SH-SY5Y (cell line): ENCODE results near the gene PPP2R5B.

Experiments used
- GATA2 ChIP-seq: IDR thresholded peaks from 2 replicates; pipeline ENCODE4 v1.6.1; 2011; ENCODE audit warnings: mild to moderate bottlenecking, low read depth, low read length
- GATA3 ChIP-seq: IDR thresholded peaks from 2 replicates; pipeline ENCODE4 v1.6.1; 2011; ENCODE audit warnings: low read depth, mild to moderate bottlenecking, low read length, moderate library complexity

The PPP2R5B gene

DNA sequence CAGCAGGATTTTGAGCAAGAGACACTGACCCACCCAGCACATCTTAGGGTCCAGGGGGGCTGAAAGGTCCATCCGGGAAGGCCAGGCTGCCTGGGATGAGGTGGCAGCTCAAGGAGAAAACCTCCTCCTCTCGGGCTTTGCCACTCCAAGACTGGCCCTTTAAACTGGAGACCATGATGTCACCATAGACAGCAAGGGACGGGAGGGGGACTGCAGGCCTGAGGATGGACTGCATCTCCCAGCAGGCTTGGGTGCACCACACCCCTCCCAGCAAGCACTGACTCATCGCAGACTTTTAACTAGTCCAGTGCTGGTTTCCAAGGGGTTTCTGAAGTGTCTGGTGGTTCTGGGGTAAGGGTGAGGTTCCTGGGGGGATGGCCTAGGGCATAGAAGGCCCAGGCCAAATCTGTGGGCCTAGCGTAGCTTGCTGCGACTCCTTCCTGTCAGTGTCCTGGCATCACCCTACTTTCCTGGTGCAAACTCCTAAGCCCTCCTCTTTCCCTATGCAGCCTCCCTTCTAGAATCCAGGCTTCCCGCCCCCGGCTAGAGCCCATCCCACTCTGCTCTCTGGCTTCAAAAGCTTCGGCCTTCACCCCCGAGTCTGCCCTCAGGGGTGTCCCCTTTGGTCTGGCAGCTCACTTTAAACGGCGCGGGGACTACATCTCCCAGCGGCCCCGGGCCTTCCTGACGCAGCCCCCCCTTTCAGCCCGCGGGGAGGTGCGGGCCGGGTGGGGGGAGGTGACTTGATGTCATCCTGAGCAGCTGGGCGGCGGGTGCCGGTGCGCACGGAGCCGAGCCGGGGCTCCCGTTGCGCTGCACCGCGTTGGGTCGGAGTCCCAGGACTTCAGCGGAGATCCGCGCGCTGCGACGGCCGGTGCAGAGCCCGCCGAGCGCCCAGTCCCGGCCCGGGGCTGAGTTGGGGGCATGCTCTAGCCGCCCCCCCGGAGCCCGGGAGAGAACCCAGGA, at the start of gene PPP2R5B:
TSS of gene PPP2R5B (plus strand) at position 746 of the 966 bp plus-strand sequence. CDS start 1,046 bp downstream, outside the sequence.
- no peak for TF ChIP-seq GATA2
- no peak for TF ChIP-seq GATA3

DNA sequence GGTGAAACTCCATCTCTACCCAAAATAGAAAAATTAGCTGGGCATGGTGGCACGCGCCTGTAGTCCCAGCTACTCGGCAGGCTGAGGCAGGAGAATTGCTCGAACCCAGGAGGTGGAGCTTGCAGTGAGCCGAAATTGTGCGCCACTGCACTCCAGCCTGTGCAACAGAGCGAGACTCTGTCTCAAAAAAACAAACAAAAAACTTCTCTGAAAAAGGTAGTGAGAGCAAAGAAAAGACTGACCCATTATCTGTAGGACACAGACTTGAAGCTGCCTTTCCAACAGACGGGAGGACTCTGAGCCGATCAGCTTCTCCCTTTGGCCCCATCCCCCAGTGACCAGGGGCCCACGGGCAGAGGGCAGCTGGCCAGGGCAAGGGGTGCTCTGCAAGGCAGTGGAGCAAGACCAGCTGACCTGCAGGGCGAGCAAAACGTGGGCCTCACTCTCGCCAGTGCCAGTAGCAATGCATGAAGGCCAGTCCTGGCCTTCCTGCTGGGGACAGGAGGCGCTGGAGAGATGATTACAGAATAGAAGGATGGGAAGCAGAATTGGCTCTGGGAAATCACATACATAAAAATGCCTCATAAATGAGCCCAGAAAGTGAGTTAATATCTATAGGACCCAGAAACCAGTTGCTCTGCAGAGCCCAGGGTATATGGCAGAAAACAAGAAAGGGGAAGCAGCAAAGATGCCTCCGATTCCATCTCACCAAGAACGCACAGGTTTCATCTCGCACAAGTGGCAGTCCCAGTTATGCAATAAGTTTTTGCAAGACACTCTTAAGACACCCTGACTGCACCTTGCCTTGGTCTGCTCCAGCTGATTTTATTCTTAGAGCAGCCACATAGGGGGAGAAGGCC, 48.9 kb upstream of the PPP2R5B start:
- TF ChIP-seq GATA3 (no peak), GATA2 (no peak)

DNA sequence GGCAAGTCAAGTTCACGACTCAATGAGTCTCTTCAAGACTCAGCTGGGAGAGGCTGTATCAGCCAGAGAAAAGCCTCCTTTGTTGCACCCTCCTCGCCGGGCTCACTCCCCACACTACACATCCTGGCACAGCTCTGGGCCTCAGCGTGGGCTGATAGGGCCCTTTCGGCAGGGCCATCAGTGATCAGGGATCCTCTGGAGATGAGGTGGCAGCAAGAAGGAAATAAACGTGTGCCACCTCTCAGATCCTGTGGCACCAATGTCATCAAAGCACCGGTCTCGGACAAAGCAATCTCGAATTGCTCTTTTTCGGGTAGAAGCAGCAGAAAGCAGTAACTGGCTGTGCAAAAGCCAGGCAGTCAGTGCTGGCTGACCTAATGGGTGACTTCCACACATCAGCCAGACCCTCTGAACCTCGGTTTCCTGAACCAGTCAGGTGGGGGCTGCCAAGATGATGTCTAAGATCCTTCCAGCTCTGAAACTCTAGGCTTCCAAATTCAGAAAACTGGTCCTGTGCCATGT, 48.2 kb upstream of the PPP2R5B start:
- no peak for TF ChIP-seq GATA3

DNA sequence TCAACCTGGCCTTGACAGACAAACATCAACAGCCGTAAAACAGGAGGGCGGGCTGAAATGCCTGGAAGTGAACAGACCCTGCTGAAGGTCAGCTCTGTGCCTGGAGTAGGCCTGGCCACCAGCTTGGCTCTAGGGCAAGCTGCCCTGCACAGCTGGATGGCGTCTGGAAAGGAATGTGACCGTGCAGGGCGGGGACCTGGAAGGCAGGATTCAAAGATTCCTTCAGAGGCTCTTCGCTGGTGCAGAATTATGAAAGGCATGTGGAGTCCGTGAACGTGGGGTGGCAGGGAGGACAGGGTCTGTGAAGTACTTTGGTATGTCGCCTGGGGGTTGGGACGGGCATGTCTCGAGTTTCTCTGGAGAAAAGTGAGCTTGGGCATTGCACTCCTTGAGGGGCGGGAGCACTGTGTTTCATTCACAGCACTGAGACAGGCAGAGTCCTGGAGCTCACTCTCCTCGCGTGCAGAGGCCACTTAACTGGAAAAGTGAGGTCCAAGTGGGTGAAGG, 47.6 kb upstream of the PPP2R5B start:
- TF ChIP-seq GATA2 (no peak), GATA3 (no peak)

DNA sequence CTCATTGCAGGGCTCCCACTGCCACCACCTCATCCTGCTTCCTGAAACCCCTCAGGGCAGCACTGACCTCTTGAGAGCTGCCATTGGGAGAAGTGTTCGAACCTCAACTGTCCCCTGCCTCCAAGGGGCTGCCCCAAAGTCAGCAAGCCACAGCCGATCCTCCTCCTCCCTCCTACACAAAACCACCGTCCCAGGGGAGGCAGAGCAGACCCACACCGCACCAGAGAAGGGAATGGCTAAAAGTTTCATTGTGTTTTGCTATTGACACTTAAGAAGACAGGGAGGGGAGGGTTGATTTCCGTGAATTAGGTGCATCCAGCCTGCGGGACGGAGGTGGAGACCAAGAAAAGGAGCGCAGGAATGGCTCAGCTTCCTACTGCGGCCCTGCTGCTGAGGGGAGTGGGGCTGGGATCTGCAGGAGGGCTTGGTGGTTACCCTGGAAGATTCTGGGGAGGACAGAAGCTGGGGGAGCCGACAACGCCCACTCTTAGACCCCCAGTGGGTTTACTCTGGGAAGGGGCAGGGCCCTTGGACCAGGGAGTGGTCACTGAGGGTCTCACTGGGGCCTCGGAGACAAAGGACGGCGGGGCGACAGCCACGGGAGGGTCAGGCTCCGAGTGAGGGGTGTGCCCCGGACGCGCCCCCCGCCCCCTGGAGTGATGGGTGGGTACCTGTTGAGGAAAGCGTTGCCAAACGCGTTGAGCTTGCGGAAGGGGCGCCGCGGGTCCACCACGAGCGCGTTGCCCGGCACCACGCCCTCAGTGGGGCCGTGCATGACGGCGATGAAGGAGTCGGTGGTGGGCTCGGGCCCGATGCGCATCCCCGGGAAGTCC, 46.9 kb upstream of the PPP2R5B start:
- TF ChIP-seq GATA2 (no peak), GATA3 (no peak)

DNA sequence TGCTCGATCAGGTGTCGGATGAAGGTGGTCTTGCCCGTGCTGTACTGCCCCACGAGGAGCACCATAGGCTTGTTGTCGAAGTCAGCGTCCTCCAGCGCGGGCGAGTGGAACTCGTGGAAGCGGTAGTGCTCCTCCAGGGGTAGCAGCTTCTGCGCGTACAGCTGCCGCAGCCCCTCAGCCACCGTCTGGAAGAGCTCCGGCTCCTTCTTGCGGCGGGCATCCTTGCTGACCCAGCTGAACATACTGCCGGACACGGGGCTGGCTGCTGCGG, 46.3 kb upstream of the PPP2R5B start:
- TF ChIP-seq GATA2 = no peak
- TF ChIP-seq GATA3 = no peak

DNA sequence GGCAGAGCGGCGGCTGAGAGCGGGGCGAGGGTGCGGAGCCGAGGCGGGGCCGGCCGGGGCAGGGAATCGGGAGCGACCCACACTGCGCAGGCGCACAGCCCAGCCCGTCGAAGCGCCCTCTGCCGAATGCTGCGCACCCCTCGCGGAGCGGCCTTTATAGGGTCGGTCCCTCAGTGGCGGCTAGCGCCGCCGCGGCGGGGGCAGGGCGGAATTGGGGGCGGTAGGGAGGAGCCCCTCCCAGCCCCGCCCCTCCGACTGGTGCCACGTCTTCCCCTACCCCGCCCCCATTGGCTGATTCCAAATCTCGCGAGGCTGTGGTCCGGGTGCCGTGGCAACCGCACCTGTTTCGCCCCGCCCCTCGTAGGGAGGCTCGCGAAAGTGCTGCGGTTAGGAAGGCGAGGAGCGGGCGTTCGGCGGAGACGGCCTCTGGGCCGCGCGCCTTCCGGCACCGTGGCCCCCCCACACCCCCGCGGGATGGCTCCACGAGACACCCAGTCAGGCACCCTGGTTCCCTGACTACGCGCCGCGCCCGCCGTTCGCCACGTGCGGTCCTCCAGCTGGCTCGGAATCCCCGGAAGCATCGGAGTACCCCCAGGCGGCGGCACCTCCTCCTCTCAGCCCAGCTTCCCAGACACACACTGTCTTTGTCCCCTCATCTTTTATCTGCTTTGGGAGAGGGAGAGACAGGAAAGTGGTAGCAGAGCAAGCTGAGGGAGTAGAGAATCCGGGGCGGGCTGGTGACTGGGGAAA, 45.8 kb upstream of the PPP2R5B start, which contains the start of gene EHD1:
TSS of gene EHD1 (minus strand) at position 128 of the 750 bp plus-strand sequence. CDS start 157 bp downstream, outside the sequence.
- TF ChIP-seq GATA2 = no peak
- TF ChIP-seq GATA3 = no peak

DNA sequence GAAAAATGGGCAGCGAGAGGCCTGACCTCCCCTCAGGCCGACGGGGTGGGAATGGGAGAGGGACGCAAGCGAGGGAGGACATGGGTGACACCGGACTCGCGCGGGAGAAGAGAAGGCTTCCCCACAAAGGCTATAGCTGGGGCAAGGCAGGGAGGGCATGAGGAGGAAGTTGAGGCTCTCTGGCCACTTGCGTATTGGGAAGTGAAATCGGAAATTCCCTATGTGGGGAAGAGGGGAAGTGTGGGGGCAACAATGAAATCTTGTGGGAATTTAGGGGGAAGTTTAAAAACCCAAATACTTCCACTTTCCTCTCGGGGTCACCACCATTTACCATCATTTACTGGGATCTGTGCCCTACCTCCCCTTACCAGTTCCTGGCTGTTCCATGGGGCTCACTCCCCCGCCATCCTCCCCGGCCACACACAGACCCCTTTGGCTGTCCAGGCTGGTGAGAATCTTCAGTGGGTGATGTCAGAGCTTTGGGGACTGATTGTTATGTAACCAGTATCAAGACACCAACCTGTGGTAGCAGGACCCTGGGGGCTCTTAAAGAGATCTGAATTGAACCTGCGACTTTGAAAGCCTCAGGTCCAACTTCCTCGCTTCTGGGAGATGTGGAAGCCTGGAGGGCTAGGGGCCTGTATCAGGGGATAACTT, 45.1 kb upstream of the PPP2R5B start:
- TF ChIP-seq GATA3 = no peak
- TF ChIP-seq GATA2 = no peak

DNA sequence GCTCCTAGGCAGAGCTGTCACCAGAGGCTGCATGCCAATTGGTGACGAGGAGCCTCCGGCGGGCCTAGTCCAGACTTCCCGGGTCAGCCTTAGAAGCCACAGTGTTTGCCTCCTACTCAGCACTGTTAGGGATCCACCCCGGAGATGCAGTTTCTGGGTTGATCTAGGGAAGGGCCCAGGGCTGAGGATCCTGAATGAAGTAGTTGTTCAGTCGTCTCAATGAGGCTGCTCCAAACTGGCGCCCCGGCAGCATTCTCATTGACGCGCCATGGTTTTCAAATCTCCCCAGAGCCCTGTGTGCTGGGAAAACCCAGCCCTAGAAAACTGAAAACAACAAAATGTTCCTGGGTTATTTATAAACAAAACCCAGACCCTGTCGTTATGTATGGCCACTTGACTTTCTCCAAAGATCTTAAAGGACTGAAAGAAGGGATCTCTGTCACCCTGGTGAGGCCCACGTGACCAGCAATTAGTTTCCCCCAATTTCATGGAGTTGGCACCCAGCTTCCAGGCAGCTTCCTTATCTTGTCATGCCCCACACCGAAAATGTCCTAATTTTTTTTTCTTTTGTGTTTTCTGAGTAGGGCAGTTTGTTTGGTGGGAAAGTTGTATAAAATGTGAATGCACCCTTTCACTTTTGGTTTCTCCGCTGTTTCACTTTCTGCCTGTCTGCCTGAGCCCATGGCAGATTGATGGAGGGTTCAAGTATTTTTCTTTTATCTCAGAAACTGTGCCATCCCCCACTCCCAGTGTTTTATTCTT, 44.1 kb upstream of the PPP2R5B start:
- TF ChIP-seq GATA3 = no peak
- no peak for TF ChIP-seq GATA2

DNA sequence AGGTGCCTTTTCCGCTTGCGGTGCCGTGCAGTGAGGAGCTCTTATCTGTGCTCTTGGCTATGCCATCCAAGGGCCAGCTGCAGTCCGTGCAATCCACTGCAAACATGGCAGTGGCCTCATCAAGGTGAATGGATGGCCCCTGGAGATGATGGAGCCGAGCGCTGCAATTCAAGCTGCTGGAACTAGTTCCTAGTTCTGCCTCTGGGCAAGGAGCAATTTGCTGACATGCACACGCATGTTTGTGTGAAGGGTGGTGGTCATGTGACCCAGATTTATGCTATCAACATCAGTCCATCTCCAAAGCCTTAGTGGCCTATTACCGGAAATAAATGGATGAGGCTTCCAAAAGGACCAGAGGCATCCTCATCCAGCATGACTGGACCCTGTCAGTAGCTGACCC, 43.0 kb upstream of the PPP2R5B start:
- peak; percentile 50; the same call in 1 of the 2 replicates for TF ChIP-seq GATA2
- no peak for TF ChIP-seq GATA3

DNA sequence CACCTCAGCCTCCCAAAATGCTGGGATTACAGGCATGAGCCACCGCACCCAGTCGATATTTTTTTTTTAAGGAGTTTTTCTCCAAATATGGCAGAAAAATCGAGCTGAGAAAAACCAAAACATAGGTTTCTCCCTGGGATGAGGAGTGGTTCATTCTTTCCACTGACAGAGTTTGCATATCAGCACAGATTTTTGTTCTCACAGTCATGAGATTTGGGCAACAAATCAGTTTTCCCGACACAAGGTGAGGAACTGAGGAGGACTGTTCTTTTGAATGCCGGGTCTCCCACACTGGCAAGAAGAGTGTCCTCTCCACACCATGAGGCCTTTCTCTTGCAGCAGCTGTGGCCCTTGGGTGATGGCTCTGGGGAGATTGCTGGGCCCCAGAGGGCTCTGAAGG, 42.2 kb upstream of the PPP2R5B start:
- no peak for TF ChIP-seq GATA3
- no peak for TF ChIP-seq GATA2

DNA sequence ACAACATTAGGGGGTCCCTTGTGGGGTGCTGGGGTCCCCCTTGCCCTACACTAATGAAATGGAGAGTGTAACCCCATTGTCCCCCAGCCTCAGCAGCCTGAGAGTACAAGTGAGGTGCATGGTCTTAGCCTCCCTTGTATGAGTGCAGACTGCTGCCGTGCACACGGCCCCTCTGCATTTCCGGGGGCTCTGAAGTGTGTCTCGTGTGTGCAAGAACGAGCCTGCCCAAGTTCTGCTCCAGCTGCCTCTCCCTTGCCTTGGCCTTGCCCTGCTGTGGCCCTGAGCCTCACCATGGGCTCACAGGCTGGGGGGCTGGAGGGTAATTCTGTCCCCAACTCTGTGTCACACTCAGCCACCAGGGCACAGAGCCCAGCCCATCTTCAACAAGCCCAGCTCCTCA, 40.9 kb upstream of the PPP2R5B start:
- no peak for TF ChIP-seq GATA3
- TF ChIP-seq GATA2 = no peak
